NOMO-1 treated with dmso at 0.1 percent for 144 hours (cell line): ENCODE data around the gene SNAPC5.
"Not testable (repeated sequence)": the region's sequence is repeated elsewhere in the genome, so short reads cannot be mapped to it uniquely, and the experiment has no call there.

Experiments
- DNase-seq: peaks from one replicate; lab custom pipeline; 2025; ENCODE audit not compliant: unreplicated experiment; lab: John Stamatoyannopoulos, UW

Gene SNAPC5, protein sequence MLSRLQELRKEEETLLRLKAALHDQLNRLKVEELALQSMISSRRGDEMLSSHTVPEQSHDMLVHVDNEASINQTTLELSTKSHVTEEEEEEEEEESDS

DNA sequence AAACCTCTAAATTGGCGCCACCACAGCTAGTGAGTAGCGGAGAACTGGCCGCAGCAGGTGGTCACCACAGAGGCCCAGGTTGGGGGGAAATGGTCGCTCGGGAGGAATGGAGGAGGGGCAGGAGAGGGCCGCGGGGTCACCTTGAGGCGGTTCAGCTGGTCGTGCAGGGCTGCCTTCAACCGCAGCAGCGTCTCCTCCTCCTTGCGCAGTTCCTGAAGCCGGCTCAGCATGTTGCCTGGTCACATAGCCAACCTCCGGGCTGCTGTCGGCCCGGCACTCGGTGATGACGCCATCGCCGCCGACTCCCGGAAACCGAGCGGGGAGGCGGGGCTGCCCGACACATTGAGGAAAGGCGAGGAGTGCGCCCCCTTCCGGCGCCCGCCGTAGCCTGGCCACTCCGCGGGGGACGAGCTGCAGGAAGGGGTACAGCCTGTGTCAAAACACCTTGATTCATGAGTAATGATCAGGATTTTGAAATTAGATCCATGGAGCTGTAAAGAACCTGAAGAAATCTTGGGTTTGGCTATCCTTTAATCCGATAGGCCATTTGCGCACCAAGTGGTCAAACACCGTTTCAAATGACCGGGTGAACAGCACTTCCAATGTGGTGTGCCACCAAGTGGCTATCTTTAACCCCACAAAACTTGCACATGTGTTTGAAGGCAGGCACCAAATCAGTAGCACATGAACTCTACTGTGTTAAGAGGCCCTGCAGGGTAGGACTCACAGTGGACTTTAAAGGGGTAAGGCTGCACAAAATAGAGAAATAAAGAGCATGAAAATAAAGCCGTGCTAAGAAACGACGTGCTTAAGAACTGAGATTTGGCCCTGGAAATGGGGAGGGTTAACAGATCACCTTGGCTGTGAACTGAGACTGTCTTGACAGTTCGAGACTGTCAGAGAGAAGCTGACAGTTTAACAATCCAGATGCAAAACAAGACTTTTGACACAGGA lies at the start of gene SNAPC5:
Gene SNAPC5, minus strand, starts transcription at position 261 of the 954 bp plus-strand sequence. Its CDS starts 31 bp downstream, at position 230.
- DNase-seq, result peak; percentile 85

DNA sequence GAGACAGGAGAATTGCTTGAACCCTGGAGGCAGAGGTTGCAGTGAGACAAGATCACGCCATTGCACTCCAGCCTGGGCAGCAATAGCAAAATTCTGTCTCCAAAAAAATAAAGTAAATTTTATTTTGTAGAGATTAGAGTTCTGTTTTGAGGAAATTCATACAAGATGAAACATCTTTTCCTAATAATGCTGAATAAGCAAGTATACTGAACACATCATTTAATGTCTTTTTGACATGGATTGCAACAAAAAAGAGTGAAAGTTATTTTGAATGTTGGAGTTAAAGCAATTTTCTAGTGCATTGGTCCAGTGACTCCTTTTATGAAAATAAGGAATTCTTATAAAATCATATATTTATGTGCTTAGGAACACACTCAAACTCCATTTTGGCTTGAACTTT lies 47.7 kb upstream of the SNAPC5 start:
- no peak for DNase-seq

DNA sequence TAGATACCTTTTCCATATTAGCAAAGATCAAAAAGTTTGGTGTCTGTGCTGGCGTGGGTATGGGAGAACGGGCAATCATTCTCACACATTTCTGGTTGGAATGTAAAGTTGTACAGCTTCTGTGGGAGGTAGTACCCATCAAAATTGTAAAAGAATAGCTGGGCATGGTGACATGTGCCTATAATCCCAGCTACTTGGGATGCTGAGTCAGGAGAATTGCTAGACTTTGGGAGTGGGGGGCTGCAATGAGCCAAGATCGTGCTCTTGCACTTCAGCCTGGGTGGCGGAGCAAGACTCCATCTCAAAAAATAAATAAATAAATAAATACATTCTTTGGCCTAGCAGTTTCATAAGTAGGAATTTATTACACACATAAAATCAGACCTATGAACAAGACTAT lies 45.3 kb upstream of the SNAPC5 start:
- DNase-seq, result no peak

DNA sequence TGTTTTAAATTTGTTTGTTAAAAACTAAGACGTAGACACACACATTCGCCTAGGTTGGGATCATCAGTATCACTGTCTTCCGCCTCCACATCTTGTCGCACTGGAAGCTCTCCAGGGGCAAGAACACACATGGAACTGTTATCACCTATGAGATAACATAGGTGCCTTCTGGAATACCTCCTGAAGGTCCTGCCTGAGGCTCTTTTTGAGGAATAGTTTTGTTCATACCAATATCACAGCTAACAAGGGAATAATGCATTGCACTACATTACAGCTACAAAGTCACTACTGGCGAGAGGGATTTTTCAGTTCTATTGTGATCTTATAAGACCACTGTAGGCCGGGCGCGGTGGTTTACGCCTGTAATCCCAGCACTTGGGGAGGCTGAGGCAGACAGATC lies 37.5 kb upstream of the SNAPC5 start:
- DNase-seq, result no peak

DNA sequence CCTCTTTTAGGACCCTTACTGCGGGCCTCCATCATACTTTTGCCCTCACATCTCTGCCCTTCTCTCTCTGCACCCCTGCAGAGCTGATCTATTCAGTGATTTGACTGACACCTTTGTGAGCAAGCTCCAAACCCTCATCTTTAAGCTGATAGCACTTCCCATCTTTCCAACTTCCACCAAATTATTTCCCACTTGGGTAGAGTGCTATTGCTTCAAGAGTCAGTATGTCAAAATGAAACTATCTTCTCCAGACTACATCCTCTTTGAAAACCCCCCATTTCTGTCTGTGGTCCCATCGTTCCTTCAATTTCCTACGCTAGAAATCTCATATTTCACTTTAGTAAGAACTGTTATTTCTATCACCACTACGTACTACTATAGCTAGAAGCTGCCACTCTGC lies 27.3 kb upstream of the SNAPC5 start:
- DNase-seq, result no peak

DNA sequence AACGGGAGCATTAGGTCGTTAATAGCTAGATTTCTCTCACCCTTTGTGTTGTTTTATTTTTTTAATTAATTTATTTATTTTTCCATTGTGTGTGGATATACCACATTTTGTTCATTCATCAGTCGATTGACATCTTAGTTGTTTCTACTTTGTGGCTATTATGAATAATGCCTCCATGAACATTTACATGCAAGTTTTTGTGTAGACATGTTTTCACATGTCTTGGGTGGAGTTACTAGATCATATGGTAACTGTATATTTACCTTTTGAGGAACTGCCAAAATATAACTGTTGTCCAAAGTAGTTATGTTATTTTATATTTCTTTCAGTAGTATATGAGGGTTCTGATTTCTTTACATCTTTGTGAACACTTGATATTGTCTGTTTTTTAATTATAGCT lies 26.4 kb upstream of the SNAPC5 start:
- DNase-seq, result no peak

DNA sequence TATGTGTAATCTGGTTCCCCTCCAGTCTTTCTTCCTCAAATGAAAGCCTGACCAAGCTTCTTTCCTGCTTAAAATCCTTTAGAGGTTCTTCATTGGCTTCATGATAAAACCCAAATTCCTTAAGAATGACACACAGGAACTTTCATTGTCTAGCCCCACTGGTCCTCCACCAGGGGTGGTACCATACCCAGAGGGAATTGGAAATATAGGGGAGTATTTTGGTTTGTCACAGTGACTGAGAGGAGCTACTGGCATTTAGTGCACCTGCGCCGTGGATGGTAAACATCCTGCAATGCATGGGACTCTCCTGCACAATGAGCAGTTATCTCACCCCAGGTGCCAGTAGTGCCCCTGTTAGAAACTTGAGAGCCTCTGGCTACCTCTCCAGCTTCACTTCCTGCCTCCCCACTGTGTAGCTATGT lies 18.4 kb upstream of the SNAPC5 start:
- DNase-seq, result no peak

DNA sequence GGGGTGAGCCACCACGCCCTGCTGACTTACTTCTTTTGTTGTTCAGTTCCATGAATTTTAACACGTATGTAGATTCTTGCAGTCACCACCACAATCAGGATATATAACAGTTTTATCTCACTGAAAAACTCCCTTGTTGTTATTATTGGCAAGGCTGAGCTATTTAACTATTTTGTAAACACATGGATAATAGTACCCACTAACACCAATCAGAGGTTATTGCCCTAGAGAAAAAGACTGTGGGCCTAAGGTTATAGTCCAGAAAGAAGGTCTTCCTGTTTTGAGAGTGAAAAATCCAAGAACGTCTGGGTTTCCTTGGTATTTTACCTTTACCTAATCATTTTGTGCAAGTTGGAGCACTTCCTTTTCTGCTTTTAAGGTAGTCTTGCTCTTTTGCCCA lies 17.0 kb upstream of the SNAPC5 start:
- no peak for DNase-seq

DNA sequence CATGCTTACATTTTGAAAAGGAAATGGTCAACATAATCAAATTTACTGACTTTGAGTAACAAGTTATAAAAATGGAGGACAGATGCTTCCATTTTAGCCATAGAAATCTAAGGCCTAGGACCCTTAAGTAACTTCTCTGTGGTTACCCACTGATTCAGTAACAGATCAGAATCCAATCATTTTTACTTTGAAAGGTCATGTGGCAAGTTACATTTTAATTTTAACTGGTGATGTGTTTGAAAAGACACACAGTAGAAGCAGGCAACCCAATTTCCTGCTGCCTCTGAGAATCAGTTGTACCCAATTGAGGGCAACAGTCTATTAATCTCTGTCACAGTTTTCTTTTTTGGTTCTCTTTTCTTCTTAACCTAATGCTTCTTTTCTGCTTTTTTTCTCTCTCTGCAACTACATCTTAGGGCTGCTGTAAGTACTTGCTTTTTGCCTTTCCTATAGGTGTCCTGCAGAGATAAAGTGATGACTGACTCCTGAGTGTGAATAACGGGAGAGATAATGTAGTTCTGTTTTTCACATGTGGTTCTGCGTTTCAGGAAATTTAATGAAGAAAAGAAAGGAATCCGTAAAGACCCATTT lies 10.8 kb upstream of the SNAPC5 start:
- DNase-seq, result no peak

DNA sequence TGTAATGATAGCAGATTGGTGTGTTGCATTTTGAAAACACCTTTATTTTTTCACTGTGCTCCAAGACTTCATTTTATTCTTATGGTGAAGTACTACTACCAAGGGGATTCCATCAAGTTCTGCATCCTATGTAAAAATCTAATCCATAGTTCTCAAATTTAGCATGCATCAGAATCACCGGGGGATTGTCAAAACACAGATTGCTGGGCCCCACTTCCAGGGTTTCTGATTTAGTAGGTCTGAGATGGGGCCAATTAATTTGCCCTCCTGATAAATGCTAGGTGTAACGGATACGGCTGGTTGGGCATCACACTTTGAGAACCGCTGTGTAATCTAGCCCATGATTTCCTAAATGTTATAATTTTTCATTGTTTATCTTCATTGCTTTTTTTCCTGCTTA lies 8.3 kb upstream of the SNAPC5 start:
- DNase-seq, result no peak

DNA sequence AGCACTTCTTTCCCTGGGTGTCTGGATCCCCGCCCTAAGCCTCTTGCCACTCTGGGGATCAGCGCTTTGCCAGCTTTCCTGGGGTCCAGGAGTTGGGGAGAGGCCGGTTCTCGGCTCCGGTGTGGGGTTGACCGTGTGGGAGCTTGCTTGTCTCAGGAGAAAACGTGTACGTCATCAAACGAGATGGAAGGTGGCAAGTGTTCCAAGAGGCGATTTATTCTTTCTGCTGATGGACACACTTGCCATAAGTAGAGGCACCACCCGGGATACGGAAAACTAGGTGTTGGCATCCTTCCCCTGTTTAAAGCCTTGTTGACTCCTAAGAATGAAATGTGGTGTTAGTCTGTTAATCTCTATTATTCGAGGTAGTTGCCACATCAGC lies 7.9 kb upstream of the SNAPC5 start:
- DNase-seq, result no peak

DNA sequence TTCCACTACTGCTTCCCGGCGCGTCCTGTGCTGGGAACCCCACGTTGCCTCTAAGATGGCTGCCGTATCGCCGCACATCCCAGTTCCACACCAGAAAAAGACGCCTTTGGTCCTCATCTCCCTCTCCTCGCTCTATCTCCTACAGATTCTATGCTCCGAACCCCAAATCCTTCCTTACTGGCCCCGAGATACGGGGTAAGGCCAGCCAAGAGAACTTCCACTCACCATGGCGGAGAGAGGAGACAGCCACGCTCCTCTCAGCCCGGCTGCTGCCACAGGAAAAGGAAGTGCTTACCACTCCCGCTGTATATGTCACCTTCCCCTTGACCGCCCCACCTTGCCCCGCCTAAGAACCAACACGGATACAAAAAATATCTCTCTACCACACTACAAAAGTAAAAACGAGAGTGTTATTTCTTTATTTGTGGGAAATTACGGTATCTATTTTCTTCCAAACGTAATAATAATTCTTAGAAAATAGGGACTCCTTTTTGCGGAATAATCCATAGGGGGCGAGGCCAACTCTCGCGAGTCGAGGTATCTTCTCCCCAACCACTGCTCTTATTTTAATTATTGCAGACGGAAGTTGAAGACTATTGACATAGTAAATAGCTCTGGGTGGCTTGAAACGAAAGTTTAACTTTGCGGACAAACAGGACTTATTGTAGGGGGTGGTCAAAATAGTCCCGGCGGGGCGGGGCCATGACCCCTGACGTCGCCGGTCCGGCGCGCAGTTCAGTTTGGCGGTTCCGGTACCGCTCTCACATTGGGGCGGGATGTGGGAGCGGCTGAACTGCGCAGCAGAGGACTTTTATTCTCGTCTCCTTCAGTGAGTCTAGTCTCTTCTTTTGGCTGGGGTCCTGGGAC lies 7.2 kb upstream of the SNAPC5 start, which contains the start of the genes RPL4 and ZWILCH:
Gene RPL4, minus strand, starts transcription at position 293 of the 867 bp plus-strand sequence. Its CDS starts 65 bp downstream, at position 228.
Gene ZWILCH, plus strand, starts transcription at position 764 of the 867 bp plus-strand sequence. Its CDS starts 13 bp downstream, at position 777.
- peak; percentile 76 for DNase-seq

DNA sequence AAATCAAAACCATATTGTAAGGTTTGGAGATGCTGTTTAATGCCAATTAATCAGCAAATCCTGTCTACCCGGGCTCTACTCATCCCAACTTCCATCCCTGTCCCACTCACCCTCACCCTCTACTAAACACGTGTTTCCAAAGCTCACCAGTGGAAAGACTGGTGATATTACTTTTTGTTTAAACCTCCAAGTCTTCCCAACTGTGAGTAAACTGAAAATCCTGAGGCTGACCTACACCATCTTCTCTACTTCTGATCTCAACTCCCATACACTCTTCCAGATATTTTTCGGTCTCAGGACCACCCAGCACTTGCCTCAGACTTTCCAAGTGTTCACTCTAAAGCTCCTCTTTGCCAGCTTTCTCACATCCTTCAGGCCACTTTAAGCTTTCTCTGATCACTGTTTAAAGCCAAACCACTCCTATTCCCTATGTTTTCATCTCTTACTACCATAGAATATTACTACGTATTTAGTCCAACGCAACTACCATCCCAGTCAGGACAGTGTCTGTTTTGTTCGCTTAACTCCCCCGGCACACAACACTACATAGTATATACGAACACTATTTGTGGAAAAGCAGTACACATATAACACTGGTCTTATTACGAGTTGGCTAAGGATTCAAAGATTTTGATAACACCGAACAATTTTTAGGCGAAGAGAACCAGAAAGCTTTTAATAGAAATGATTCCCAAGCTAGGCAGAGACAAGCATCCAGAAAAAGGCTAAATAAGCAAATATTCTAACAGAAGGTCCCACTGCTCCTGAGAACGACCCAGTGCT lies 6.4 kb upstream of the SNAPC5 start:
- no peak for DNase-seq

DNA sequence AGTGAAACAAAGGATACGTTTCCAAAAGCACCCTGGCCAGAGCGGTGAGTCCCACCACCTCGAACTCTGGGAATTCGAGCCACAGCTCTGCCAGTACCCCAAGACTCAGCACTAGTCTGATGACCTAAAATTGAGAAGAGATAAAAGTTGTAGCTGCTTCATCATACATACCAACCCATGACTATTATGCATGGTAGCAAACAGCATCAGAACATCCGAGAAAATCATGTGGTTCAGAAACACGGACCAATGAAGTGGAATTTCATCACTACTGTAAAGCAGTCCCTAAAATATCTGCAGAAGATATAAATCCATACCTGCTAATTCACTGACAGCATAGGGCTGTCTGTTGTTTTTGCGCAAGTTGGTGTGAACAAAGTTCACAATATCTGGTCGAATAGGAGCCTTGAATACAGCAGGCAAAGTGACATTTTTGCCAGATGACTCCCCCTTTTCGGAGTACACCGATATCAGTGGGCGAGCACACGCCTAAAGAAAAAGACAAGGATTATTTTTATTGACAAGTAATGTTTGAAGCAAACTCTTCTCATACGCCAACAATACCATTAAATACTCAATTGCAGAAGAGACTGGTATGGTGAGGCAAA lies 5.6 kb upstream of the SNAPC5 start:
- not testable (repeated sequence) for DNase-seq

DNA sequence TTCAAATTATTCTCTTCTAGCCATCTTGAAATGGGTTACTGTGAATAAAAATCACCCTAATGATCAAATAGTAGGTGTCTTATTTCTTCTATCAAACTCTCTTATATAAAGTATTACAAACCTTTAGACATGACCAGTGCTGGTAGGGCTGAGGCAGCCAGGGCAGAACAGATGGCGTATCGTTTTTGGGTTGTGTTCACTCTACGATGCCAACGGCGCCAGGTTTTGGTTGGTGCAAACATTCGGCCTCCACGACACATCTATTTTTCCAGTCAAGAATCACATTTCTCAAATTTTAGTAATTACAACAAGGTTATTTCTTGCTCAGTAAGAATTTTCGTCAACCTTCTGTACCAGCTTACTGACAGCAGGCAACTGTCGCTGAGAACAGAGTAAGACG lies 4.9 kb upstream of the SNAPC5 start:
- DNase-seq, result no peak

DNA sequence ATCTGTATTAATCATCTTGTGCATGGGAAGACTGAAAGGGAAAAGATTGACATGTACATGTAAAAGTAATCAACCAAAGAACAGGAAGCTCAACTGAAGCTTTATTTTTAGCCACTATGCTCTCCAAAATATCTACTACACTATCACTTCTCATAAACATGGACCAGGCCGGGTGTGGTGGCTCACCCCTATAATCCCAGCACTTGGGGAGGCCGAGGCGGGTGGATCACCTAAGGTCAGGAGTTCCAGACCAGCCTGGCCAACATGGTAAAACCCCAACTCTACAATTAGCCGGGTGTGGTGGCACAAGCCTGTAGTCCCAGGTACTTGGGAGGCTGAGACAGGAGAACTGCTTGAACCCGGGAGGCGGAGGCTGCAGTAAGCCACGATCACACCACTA lies 2.8 kb upstream of the SNAPC5 start:
- DNase-seq, result not testable (repeated sequence)

DNA sequence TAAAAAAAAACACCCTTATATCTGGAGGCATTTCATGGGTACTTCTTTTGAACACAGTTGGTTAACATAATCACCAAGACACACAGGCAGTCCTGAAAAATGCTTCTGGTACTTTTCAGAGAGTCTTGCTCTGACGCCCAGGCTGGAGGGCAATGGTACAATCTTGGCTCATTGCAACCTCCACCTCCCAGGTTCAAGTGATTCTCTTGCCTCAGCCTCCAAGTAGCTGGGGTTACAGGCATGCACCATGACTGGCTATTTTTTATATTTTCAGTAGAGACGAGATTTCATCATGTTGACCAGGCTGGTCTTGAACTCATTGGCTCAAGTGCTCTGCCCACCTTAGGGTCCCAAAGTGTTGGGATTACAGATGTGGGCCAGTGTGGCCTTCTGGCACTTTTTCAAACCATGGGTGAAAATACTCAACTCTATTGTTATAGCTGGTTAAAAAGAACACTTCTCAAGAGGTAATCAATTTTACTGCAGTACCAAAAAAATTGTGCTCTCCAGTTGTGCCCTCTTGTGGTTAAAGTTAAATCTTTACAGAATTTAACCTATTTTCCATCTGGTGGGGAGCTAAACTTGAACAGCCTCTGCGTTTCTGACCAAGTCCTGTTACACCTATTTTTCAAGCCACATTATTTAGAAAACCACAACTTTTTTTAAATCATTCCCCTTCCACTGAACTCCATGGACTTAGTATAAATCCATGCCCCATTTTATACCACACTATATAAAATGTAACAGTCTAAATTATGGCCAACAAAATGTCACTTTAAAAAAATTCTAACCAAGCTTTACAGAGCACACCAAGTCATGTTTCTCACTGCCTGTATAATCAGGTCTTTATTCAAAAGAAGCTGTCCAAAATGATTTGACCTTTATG lies 1.2 kb upstream of the SNAPC5 start:
- no peak for DNase-seq

DNA sequence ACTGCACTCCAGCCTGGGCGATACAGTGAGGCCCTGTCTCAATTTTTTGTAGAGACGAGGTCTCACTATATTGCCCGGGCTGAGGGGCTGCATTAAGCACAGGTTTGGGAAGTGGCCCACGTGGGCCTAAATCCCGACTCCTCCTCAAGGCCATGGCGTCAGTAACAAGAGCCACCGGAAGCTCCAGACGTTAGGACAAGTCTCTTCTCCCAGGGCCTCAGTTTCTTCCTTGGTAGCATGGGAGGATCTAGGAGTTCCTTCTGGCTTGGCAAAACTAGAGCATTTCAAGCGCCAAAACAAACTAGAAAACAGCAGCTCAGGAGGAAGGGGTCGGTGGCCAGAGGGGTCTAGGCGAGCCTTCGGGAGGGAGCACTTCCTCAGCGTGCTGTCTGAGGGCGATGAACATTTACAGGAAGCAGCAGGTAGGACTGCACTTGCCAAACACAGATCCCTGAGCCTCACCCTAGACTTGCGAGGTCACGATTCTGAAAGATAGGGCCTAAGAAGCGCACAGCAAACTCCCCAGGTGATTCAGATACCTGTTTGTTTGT lies 536 bp downstream of the SNAPC5 start:
- DNase-seq, result peak; percentile 39

DNA sequence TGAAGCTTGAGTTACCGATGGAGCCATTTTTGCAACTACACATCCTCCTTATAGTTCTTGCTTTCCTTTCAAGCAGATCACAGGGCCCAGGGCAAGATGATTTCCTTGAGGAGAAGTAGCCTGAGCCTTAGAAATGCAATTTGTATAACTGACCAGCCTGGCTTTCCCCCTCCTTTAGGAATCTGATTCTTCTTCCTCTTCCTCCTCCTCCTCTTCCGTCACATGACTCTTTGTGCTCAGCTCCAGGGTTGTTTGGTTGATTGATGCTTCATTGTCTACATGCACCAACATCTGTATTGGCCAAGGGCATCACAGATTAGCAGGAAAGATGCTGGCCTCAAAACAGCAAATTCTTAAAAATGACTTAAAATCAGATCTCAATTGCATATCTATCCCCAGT lies 3.3 kb downstream of the SNAPC5 start:
- no peak for DNase-seq
